HepG2 (cell line): ENCODE measurements around the gene TP53I3. TPM values are rescaled to one million over a fixed set of nuclear protein-coding genes. Genes with fewer than 3 reads are reported as not detected.

Experiments used
- AGO1 ChIP-seq: fragments of 200-400 bp; formaldehyde crosslinking; IDR thresholded peaks from 2 replicates; pipeline ENCODE4 v1.6.1; 2017; ENCODE audit warnings: mild to moderate bottlenecking, low read depth, low read length, moderate library complexity; ENCODE audit not compliant: poor library complexity, severe bottlenecking
- HNF1A ChIP-seq, 2 experiments: sonication (generic) in 1 of 2; formaldehyde crosslinking in 1 of 2; IDR thresholded peaks; 2 replicates each; pipeline versions ENCODE4 v1.4.0 to v1.6.1; 2016 to 2020; ENCODE audit warnings: borderline replicate concordance in 1 of 2, low read depth in 1 of 2, mild to moderate bottlenecking in 1 of 2, missing genetic modification reagents in 1 of 2
- MLX ChIP-seq: IDR thresholded peaks from 2 replicates; pipeline ENCODE4 v1.6.1; 2016
- NFYB ChIP-seq: sonication (generic); formaldehyde crosslinking; IDR thresholded peaks from 2 replicates; pipeline ENCODE4 v1.4.0; 2020; ENCODE audit warnings: missing genetic modification reagents
- PTBP1 ChIP-seq: fragments of 200-400 bp; formaldehyde crosslinking; IDR thresholded peaks from 2 replicates; pipeline ENCODE4 v1.6.1; 2018; ENCODE audit warnings: low read length, low read depth; ENCODE audit not compliant: poor library complexity, severe bottlenecking
- THRA ChIP-seq: sonication (generic); formaldehyde crosslinking; IDR thresholded peaks from 2 replicates; pipeline ENCODE4 v1.4.0; 2020; ENCODE audit warnings: missing genetic modification reagents, borderline replicate concordance
- ZNF276 ChIP-seq: sonication (generic); formaldehyde crosslinking; IDR thresholded peaks from 2 replicates; pipeline ENCODE4 v1.4.0; 2020; ENCODE audit warnings: mild to moderate bottlenecking, low read depth, missing genetic modification reagents
- ZNF703 ChIP-seq: sonication (generic); formaldehyde crosslinking; IDR thresholded peaks from 2 replicates; pipeline ENCODE4 v1.5.1; 2020; ENCODE audit warnings: missing genetic modification reagents, mild to moderate bottlenecking, moderate library complexity, borderline replicate concordance
- polyA plus RNA-seq, 8 experiments: library from polyadenylated mRNA; depleted of rRNA in 3 of 8; stranded (reverse) in 7 of 8; unstranded in 1 of 8; fragments of >200 nt; fragmentation: Illumina TruSeq in 4 of 8; extraction: Trizol in 4 of 8; gene quantifications; 2 replicates each; pipeline versions ENCODE4 v1.2.1 to v1.2.3, GENCODE V29; 2011 to 2016; ENCODE audit warnings: low read depth in 4 of 8, missing spikeins in 1 of 8, mixed read lengths in 1 of 8; ENCODE audit not compliant: insufficient read depth in 1 of 8
- total RNA-seq, 5 experiments: library from RNA; depleted of rRNA; stranded (reverse); fragments of >200 nt; fragmentation: Illumina TruSeq; extraction: Trizol; gene quantifications; 2 replicates each; pipeline ENCODE4 v1.2.3, GENCODE V29; 2016; ENCODE audit warnings: low read depth in 1 of 5
- TF ChIP-seq, protein P1 (sequence below): sonication (generic); formaldehyde crosslinking; IDR thresholded peaks from 2 replicates; pipeline ENCODE4 v1.4.0; 2020; ENCODE audit warnings: missing genetic modification reagents
- TF ChIP-seq, protein P2 (sequence below): sonication (generic); formaldehyde crosslinking; IDR thresholded peaks from 2 replicates; pipeline ENCODE4 v1.4.0; 2020; ENCODE audit warnings: mild to moderate bottlenecking, missing genetic modification reagents
- TF ChIP-seq, protein P3 (sequence below): sonication (generic); formaldehyde crosslinking; IDR thresholded peaks from 2 replicates; pipeline ENCODE4 v1.8.0; 2022; ENCODE audit warnings: missing genetic modification reagents, low read depth, mild to moderate bottlenecking, borderline replicate concordance
- TF ChIP-seq, protein P4 (sequence below): sonication (generic); formaldehyde crosslinking; IDR thresholded peaks from 2 replicates; pipeline ENCODE4 v1.4.0; 2020; ENCODE audit warnings: missing genetic modification reagents

Gene TP53I3
- total and polyA plus RNA-seq, 2 of the 13 experiments (the other 11 are each of a cell fraction or from before 2014, with no cell fraction given), result 25.0 to 44.1 TPM

DNA sequence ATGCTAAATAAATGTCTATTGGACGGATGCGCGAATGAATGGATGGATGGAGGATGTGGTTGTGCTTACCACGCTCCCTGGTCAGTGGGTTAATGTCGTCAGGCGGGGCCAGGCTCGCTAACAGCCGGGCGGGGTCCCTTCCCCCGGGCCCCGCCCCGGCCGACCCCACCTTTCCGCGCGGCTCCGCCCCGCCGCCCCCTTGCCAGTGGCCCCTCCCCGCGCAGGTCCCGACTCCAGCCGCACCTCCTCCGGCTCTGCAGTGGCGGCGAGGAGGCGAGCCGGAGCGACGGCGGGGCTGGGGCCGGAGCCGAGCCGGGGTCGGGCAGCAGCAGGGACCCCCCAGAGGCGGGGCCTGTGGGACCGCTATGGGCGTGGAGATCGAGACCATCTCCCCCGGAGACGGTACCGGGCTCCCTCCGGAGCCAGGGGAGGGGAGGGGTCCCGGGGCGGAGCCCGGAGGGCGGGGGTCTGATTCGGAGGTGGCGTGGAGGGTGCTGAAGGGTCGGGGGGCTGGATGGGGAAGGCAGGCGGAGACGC is 35.1 kb downstream of the TP53I3 start, which contains the start of gene FKBP1B (continued):
- TF ChIP-seq, protein P1, sequence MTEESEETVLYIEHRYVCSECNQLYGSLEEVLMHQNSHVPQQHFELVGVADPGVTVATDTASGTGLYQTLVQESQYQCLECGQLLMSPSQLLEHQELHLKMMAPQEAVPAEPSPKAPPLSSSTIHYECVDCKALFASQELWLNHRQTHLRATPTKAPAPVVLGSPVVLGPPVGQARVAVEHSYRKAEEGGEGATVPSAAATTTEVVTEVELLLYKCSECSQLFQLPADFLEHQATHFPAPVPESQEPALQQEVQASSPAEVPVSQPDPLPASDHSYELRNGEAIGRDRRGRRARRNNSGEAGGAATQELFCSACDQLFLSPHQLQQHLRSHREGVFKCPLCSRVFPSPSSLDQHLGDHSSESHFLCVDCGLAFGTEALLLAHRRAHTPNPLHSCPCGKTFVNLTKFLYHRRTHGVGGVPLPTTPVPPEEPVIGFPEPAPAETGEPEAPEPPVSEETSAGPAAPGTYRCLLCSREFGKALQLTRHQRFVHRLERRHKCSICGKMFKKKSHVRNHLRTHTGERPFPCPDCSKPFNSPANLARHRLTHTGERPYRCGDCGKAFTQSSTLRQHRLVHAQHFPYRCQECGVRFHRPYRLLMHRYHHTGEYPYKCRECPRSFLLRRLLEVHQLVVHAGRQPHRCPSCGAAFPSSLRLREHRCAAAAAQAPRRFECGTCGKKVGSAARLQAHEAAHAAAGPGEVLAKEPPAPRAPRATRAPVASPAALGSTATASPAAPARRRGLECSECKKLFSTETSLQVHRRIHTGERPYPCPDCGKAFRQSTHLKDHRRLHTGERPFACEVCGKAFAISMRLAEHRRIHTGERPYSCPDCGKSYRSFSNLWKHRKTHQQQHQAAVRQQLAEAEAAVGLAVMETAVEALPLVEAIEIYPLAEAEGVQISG (CRISPR knock-in tag), result no peak
- no peak for TF ChIP-seq NFYB (CRISPR knock-in tag)
- TF ChIP-seq, protein P2, sequence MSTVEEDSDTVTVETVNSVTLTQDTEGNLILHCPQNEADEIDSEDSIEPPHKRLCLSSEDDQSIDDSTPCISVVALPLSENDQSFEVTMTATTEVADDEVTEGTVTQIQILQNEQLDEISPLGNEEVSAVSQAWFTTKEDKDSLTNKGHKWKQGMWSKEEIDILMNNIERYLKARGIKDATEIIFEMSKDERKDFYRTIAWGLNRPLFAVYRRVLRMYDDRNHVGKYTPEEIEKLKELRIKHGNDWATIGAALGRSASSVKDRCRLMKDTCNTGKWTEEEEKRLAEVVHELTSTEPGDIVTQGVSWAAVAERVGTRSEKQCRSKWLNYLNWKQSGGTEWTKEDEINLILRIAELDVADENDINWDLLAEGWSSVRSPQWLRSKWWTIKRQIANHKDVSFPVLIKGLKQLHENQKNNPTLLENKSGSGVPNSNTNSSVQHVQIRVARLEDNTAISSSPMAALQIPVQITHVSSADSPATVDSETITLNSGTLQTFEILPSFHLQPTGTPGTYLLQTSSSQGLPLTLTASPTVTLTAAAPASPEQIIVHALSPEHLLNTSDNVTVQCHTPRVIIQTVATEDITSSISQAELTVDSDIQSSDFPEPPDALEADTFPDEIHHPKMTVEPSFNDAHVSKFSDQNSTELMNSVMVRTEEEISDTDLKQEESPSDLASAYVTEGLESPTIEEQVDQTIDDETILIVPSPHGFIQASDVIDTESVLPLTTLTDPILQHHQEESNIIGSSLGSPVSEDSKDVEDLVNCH (CRISPR knock-in tag), result no peak
- TF ChIP-seq, protein P3, sequence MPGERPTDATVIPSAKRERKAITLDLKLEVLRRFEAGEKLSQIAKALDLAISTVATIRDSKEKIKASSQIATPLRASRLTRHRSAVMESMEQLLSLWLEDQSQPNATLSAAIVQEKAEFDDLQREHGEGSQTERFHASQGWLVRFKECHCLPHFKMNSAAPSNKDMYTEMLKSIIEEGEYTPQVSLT (CRISPR knock-in tag), result no peak
- TF ChIP-seq, protein P4, sequence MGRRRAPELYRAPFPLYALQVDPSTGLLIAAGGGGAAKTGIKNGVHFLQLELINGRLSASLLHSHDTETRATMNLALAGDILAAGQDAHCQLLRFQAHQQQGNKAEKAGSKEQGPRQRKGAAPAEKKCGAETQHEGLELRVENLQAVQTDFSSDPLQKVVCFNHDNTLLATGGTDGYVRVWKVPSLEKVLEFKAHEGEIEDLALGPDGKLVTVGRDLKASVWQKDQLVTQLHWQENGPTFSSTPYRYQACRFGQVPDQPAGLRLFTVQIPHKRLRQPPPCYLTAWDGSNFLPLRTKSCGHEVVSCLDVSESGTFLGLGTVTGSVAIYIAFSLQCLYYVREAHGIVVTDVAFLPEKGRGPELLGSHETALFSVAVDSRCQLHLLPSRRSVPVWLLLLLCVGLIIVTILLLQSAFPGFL (CRISPR knock-in tag), result no peak
- no peak for TF ChIP-seq THRA (CRISPR knock-in tag)
- TF ChIP-seq ZNF703 (CRISPR knock-in tag), result no peak
- TF ChIP-seq HNF1A (IDR thresholded peaks at IDR 0.05; ENCODE audit: low read depth), result no peak
- TF ChIP-seq HNF1A (CRISPR knock-in tag; IDR thresholded peaks at IDR 0.05; ENCODE audit: borderline replicate concordance), result no peak
- no peak for TF ChIP-seq AGO1
- no peak; the same call in 1 of the 2 replicates for TF ChIP-seq ZNF276
- TF ChIP-seq MLX (CRISPR knock-in tag), result no peak
- no peak for TF ChIP-seq PTBP1
